HG03097 (cell line): Measurements from ENCODE around the gene ST6GAL1.

Experiments used
- ATAC-seq: cut with Tn5 transposase; IDR thresholded peaks from one replicate; pipeline ENCODE4 v1.9.1; 2021; ENCODE audit not compliant: unreplicated experiment, low FRiP score

Gene ST6GAL1

DNA sequence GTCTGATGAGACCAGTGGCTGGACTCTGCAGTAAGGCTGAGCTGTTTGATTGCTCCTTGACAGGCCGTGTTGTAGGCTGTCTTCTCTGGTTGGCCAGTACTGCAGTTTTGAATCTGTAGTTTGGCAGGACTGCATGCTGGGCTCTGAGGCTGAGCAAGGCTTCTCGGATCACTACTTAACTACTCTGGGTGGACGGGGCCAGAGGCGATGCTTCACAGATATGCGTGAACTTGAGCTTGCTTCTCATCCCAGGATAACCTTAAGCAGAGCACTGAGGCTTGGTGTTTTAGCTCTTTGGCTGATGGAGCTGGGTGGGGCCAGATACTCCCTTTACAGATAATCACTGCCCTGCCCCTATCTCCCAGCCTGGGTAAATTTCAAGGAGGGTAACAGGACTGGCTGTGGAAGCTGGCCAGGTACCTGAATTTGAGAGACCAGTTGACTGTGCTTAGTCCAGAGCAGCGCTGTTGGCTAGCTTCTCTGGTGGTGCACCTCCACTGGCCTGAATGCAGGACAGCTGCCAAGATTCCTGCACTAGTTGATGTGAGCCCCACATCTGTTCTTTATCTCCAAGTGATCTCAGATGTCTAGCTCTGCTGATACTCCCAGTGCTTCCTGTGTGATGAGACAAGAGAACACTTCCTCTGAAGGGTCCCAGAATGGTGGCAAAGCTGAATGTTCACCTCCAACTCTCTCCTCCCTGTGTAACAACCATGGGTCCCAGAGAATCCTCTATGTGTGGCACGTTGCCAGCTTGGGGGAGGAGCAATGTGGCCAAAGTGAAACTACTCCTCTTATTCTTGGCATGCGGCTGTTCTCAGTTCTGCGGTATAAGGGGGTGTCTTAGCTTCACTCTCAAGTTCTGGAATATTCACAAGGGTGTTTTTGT lies 171.1 kb downstream of the ST6GAL1 start:
- ATAC-seq = no peak

DNA sequence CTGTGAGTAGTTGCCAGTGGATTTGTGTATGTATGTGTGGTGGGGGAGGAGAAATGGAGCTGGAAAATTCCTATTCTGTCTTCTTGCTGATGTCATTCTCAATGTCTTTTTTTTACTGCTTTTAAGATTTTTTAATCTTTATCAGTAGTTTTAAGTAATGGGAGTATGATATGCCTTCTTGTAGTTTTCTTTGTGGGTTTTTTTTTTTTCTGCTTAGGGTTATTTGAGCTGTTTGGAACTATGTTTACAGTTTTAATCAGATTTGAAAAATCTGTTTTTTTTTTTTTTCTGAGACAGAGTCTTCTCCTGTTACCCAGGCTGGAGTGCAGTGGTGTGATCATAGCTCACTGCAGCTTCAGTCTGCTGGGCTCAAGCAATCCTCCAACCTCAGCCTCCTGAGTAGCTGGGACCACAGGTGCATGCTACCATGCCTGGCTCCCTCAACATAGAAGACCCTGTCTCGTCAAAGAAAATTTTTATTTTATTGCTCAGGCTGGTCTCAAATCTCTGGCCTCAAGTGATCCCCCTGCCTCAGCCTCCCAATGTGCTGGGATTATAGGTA lies 171.8 kb downstream of the ST6GAL1 start:
- ATAC-seq = no peak

DNA sequence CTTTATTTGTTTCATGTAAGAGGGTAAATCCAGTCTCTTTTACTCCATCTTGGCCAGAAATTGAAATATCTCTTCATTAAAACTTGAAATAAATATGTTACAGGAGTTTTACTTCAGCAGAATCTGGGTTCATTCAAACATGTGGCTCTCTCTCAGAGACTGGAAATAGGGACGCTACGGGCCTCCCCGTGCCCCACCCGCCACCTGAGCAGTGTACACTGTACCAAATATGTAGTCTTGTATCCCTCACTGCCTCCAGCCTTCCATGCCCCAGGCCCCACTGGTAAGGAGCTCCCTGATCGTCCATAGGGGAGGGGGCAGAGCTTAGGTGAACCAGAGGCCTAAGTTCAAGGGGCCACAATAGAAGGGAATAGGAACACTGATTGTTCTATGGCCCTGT lies 172.9 kb downstream of the ST6GAL1 start:
- no peak for ATAC-seq

DNA sequence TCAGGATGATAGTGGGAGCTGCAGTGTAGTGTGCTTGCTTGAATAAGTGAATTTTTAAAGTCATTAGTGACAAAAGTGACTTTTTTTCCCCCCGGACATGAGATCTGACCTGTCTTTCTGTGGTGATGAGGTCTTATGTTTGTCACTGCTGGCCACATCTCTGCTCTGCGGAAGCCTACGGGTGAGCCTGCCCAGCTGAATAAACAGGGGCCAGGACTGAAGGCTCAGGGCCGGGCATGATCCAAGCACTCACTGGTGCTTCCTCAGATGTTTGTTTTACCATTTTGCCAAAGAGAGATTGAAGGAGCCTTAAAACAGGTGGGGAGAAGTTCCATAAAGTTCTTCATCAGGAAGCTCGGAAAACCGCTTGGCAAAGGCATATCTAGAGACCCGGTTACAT lies 174.0 kb downstream of the ST6GAL1 start:
- no peak for ATAC-seq

DNA sequence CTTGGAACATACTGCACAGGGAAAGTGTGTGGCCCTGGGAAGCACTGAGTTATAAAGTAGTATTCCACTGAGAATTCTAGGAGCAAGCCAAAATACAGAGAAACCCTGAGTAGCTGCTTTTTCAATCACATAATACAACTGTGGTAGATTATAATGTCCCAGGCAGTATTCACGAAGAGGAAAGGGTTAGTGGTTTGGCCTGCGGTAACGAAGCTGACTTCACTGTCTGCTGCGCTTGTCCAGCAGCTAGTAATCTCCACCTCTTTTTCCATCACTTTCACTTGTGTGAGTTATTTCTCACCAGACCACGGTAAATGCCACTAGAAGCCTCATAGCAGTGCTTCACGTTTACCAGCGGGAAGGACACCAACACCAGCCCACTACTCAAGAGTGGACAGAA lies 174.6 kb downstream of the ST6GAL1 start:
- ATAC-seq = no peak

DNA sequence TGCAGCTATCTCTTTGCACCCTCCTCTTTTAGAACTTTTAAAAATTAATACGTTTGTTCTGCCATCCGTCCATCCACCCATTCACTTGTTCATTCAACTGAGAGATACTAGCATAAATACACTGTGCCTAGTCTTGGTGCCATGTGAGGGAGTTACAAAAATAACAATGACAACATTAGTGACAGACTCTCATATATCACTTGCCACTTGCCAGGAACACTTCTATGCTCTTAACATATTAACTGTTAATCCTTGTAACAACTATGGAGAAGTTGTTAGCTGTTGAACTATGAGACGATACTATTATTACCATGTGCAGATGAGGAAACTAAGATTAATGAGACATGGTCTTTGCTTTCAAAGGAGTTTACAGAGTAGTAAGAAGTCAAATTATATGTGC lies 175.4 kb downstream of the ST6GAL1 start:
- no peak for ATAC-seq

DNA sequence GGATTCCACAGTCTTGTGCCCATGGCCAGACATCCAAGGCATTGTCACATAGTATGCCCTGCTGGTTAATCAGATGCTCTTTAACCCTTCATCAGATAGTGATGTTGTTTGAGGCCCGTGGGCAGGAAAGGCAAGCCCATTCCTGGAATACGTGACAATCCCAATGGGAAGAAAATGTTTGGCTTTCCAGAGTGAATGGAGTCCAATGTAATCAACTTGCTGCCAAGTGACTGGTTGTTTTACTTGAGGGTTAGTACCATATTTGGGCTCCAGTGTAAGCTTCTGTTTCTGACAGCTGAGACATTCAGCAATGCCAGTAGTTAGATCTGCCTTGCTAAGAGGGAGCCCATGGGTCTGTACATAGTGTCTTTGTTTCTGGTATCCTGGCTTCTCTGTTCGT lies 177.7 kb downstream of the ST6GAL1 start:
- ATAC-seq = no peak

DNA sequence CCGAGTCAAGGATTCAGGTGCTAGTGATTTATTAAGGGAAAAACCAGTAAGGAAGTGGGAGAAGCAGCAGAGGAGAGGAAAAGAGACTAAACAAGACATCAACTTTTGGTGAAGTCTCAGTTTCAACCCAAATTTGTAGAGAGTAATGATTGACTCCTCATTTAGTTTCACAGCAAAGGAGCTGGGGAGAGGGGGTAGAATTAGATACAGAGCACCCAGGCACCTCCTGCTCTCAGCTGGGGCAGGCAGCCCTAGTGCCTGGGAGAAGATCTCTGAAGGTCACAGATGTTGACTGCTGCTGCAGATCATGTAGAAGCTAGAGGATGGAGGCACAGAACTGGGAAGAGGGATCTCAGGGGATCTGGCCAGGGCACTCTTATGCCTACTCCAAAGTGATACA lies 179.8 kb downstream of the ST6GAL1 start:
- ATAC-seq = no peak

DNA sequence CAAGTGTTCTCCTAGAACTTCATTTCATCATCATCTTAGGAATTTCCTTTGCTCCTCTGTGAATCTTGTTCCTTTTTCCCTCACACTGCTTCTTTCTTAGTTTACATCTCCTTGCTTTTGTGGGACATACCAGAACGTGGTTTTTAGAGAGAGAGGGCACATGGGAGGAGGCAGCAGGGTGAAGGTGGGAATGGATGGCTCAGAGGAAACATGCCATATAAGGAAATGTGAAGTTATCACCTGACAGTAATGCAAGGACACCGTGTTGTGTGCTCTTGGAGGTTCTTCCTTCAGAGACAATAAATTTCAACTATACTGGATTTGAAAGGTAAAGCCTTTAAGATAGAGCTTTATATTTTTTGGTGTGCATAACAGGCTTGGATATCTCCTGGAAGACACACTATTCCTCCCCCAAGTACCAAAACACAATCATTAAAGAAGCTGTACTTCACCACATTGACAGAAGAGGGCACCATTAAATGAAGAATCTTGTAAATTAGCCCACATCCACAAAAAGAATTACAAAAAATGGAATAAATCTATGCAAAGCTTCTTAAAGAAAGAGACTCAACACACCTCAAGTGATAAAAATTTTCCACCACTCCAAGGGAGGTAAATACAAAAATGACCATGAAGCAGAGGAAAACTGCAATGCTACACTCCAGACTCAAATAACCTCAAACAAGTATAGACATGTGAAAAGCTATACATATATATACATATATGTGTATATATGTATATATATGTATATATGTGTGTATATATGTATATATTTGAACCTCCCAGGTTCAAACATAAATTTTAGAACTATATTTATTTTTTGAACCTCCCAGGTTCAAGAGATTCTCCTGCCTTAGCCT lies 182.8 kb downstream of the ST6GAL1 start:
- ATAC-seq = no peak

DNA sequence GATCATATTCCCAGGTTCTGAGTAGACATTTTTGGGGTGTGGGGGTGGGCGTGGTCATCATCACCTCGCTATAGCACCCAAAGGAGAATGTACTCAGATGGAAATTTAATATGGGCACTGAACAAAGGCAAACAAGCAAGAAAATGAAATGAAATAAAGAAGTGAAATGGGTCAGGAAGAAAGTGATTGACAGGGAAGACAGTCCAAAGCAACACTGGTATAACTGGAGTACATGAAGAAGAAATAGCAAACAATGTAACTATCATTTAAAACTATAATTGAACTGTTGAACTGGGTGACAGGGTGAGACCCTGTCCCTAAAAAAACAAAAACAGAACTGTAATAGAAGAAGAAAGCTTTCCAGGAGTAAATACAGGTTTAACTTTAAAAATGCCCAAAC lies 184.2 kb downstream of the ST6GAL1 start:
- no peak for ATAC-seq

DNA sequence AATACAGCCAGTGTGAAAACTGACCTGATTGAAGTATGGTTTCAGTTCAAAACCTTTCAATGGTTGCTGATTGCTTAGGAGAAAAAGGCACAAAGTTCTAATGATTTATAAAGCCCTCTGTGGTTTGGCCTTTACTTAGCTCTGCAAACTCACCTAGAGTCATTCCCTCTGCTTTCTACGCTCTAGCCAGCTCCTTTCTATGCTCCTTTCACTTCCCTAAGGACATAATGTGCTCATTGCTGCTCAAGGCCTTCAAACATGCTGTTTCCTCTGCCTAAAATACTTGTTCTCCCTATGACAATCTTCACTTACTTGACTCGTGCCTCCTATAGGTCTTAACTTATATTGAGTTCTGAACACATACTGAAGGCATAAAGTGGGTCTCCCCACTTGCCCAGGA lies 190.0 kb downstream of the ST6GAL1 start:
- ATAC-seq = no peak

DNA sequence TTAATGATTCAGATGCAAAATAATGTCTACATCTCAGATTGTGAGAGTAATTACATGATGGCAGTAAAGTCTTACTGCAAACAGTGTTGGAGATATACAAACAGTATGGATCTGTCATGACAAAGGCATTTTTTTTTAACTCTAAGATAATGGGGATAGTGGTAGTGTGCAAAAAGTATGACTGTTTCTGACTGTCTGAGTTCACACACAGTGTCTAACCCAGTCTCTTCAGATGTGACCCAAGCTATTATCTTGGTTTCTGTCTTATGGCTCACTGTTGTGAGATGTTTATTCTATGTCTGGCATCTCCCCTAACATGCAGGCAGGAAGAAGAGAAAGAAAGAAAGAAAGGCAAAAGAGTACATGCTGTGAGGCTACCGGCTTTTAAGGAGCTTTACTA lies 191.9 kb downstream of the ST6GAL1 start:
- no peak for ATAC-seq

DNA sequence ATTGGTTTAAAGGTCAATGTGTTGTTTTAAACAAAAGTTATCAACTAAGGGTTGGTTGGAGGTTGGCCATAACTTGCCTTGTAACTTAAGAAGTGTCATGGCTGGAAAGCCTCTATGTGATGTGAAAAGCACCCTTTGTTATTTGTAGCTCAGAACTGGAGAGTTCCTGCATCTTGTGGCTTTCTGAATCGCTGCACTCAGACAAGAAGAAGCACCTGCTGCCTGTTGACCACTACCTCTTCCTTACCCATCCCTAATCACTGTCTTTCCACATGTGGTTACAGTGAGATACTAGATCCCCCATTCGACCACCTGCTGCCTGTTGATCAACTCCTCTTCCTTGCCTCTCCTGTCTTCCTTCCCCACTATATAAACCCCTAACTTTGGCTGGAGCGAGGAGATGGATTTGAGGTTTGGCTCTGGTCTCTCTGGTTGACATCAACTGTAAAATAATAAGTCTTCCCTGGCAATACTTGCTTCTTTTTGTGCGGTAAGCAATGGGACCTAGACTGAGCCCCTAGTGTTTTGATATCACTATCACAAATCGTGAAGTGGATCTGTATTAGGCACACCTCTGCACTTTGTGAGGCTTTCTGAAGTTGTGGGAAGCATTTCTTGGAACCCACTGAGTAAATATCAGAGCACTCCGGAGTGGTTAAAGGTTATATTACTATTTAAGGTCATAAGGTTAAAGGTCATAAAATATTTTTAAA lies 195.1 kb downstream of the ST6GAL1 start:
- peak; percentile 61 for ATAC-seq
